ENCODE measurements around the gene GALNT13.

The GALNT13 gene

GRCh38 chr2:154480521-154480920, 608.8 kb downstream of the GALNT13 start:
- DNase-seq (ENCODE audit: low read depth in 2 of 2), result no peak

- no peak for DNase-seq (ENCODE audit: low read depth in 2 of 2)
Observed at GRCh38 chr2:154481336-154481735, 609.6 kb downstream of the GALNT13 start.

- DNase-seq (ENCODE audit: low read depth in 2 of 2), result no peak
Observed at GRCh38 chr2:154484338-154485099, 612.8 kb downstream of the GALNT13 start.

- no peak for DNase-seq (ENCODE audit: low read depth in 2 of 2)
Observed at GRCh38 chr2:154488801-154489200, 617.1 kb downstream of the GALNT13 start.

- DNase-seq (ENCODE audit: low read depth in 2 of 2), result no peak
Observed at GRCh38 chr2:154489266-154489858, 617.6 kb downstream of the GALNT13 start.

GRCh38 chr2:154490530-154490929, 618.8 kb downstream of the GALNT13 start:
- no peak for DNase-seq (ENCODE audit: low read depth in 2 of 2)

- DNase-seq (ENCODE audit: low read depth in 2 of 2), result no peak
Observed at GRCh38 chr2:154495455-154495868, 623.7 kb downstream of the GALNT13 start.

- no peak for DNase-seq (ENCODE audit: low read depth in 2 of 2)
Observed at GRCh38 chr2:154497019-154497418, 625.3 kb downstream of the GALNT13 start.
